Body of pancreas (tissue), 4 donors: ENCODE measurements around the gene SPATS2L.

Experiments used
- POLR2A ChIP-seq, 3 donors: fragments of 450-650 bp; IDR thresholded peaks; one replicate each; pipeline ENCODE4 v1.6.1; 2016; ENCODE audit warnings: antibody characterized with exemption in 3 of 3, mild to moderate bottlenecking in 2 of 3
- TF ChIP-seq, protein P1 (sequence below), 7 experiments: fragments of 450-650 bp in 4 of 7; fragments of 200-600 bp in 3 of 7; sonication (generic) in 3 of 7; IDR thresholded peaks; one replicate each; pipeline ENCODE4 v1.5.1; 2016 to 2019; ENCODE audit warnings: antibody characterized with exemption in 7 of 7

DNA sequence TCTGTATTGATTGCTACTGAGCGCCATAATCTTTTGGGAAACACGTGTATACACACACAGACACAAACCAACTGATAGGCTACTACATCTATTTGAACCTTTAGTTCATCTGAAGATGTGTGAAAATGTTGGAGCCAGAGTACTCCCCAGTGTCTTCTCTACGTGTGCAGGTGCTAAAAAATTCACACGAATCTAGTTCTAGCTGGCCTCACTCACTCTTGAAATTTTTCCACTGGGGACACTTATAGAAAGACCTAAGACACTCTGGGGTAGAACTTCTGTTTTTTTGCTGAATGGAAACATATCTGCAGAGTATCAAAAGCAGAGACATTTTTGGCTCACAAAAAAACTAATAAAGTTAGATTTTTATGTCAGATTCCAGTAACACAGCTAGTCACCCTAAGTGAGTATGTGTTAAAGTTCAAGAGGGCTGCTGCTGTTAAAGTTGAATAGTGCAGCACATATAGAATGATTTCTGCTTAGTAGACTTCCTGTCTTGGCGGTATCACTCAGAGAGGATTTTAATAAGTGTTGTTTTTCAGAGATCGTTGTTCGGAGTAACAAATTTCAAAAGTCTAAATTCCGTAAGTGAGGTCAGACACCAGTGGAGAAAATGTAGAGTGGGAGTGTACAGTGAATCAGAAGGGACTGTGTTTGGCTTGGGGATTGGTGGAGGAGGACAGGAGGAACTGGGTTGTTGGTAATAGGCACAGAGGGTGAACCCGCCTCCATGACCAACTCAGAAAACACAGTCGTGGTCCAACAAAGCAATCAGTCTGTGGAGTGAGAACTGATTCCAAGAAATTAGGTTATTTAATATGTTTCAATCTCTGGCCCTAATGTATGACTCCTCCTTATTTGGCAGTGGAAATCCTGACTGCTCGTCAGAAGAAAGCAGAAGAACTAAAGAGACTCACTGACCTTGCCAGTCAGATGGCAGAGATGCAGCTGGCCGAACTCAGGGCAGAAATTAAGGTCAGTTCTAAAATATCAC, 160.2 kb downstream of the SPATS2L start:
- TF ChIP-seq, protein P1, sequence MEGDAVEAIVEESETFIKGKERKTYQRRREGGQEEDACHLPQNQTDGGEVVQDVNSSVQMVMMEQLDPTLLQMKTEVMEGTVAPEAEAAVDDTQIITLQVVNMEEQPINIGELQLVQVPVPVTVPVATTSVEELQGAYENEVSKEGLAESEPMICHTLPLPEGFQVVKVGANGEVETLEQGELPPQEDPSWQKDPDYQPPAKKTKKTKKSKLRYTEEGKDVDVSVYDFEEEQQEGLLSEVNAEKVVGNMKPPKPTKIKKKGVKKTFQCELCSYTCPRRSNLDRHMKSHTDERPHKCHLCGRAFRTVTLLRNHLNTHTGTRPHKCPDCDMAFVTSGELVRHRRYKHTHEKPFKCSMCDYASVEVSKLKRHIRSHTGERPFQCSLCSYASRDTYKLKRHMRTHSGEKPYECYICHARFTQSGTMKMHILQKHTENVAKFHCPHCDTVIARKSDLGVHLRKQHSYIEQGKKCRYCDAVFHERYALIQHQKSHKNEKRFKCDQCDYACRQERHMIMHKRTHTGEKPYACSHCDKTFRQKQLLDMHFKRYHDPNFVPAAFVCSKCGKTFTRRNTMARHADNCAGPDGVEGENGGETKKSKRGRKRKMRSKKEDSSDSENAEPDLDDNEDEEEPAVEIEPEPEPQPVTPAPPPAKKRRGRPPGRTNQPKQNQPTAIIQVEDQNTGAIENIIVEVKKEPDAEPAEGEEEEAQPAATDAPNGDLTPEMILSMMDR (IDR thresholded peaks at IDR 0.05) = no peak
- no peak for TF ChIP-seq POLR2A (IDR thresholded peaks at IDR 0.05)
